HG02973 (cell line): Measurements from ENCODE around the gene PTOV1.

ENCODE experiments used
- ATAC-seq: cut with Tn5 transposase; IDR thresholded peaks from one replicate; pipeline ENCODE4 v1.9.1; 2021; ENCODE audit warnings: moderate library complexity; ENCODE audit not compliant: unreplicated experiment

Gene PTOV1

DNA sequence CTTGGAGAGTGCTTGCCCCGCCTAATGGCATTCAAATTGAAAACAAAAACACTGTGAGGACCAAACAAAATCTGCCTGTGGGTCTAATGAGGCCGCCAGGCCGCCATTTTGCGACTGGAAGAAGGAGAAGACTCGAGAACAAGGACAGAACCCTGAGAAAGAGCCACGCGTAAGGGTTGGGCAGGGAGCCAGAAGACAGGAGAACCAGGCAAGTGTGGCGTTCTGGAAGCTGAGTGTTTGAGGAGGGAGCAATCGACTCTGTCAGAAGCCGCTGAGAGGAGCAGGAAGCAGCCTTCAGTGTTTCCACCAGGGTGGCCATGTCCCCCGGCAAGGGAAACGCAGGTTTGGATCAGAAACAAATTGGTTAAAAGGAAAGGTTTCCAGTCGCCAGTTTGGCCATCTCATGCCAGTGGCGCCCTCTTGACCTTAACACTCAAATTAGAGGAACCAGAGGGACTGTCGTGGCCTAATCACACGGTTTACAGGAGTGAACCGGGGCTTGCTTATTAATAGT lies 10.2 kb upstream of the PTOV1 start:
- no peak for ATAC-seq

DNA sequence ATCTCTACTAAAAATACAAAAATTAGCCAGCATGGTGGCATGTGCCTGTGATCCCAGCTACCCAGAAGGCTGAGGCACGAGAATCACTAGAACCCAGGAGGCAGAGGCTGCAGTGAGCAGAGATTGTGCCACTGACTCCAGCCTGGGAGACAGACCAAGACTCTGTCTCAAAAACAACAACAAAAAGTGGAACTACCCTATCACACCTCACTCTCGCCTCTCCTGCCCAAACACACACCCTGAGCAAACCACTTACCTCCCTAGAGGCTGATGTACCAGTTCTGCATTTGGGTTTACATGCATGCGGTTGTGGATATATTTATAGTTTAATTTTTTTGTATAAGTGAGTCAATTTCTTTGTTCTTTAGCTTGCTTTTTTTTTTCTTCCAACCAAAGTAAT lies 7.7 kb upstream of the PTOV1 start:
- ATAC-seq, result no peak

DNA sequence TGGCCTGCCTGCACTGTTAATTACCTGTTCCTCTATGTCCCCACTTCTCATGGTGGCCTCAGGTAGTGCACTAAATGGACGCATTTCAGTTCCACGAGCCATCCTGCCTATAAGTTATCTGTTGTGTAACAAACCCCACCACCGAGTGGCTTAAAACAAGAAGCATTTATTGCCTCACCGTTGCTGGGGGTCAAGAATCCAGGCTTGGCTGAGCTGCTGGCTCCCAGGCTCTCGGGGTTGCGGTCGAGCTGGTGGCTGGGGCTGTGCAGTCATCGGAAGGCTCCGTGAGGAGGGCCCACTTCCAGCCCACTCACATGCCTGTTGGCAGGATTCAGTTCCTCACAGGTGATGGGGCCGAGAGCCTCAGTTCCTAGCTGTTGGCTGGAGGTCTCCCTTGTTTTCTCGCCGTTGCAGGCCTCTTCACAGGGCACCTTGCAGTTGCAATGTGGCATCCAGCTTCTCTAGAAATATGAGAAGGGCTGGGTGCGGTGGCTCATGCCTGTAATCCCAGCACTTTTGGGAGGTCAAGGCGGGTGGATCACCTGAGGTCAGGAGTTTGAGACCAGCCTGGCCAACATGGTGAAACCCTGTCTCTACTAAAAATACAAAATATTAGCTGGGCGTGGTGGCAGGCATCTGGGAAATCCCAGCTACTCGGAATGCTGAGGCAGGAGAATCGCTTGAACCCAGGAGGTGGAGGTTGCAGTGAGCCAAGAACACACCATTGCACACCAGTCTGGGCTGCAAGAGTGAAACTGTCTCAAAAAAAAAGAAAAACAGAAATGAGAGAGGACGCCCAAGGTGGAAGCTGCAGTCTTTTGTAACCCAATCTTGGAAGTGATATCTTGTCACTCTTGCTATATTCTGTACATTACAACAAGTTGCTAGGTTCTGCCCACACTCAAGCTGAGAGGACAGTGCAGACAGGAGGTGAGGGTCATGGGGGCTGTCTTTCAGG lies 6.5 kb upstream of the PTOV1 start:
- no peak for ATAC-seq

DNA sequence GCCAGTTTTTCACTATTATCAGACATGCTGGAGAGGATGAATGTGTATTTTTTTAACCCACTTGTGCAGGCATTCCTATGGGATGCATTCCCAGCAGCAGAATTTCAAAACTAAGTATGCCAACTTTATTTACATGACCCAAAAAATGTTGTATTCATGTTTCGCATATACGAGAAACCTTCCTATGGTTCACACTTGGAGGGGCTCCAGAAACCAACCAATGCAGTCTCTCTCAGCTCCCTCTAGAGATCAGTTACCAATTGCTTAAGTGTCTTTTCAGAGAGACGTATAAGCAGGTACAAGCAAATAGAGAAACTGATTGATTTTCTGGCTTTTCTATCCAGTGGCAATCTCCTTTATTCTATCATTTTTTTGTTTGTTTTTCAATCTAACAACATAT lies 5.5 kb upstream of the PTOV1 start:
- no peak for ATAC-seq

DNA sequence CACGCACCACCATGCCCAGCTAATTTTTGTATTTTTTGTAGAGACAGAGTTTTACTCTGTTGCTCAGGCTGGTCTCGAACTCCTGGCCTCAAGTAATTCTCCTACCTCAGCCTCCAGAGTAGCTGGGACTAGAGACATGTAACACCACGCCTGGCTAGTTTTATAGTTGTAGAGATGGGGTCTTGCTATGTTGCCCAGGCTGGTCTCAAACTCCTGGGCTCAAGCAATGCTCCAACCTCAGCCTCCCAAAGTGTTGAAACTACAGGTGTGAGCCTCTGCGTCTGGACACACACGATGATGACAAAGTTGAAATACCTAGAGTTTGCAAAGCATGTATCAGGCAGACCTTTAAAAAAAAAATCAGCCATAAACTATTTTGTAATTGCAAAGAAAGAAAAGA lies 4.6 kb upstream of the PTOV1 start:
- no peak for ATAC-seq

DNA sequence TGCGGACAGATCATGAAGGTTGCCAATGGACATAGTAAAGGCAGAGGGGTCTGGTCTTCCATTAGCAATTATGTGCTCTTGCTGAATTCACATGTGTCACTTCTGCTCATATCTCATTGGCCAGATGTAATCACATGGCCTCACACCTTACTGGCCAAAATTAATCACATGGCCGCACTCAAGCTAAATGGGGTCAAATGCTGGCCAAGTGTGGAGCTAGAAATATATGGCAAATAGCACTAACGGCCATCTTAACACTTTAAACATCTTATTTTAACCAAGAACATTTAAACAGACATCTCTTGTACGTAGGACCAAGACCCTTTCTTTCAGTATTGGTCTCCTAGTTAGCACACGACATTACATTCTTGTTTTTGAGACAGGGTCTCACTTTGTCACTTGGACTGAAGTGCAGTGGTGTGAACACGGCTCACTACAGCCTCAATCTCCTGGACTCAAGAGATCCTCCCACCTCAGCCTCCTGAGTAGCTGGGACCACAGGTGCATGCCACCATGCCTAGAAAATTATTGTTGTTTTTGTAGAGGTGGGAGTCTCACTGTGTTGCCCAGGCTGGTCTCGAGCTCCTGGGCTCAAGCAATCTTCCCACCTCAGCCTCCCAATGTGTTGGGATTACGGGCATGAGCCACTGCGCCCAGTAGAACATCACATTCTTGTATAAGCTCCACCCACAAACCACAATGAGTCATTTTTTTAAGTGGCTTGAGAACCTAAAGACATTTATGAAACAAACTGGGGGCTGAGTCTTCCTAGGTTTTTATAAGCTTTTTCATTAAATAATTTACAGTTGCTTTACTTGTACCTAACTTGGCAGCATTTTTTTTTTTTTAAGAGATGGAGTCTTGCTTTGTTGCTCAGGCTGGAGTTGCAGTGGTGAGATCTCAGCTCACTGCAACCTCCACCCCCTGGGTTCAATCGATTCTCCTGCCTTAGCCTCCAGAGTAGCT lies 2.9 kb upstream of the PTOV1 start:
- ATAC-seq, result no peak

DNA sequence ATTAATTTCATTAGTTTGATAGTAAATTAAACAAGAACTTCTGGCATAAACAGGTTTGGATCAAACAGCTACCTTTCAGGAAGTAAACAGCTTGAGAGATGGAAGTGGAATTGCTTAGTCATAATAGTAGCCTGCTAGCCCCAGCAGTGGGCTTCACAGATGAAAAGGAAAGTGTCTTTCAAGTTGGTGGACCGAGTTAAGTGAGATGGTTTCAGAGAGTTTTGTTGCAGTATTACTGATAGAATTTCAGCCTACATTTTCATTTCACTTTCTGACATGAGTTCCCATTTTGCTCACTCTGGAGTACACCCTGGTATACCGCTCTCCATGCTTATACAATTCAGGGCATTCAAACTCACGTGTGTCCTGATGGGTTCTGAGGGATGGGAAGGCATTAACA lies 2.0 kb upstream of the PTOV1 start:
- no peak for ATAC-seq

DNA sequence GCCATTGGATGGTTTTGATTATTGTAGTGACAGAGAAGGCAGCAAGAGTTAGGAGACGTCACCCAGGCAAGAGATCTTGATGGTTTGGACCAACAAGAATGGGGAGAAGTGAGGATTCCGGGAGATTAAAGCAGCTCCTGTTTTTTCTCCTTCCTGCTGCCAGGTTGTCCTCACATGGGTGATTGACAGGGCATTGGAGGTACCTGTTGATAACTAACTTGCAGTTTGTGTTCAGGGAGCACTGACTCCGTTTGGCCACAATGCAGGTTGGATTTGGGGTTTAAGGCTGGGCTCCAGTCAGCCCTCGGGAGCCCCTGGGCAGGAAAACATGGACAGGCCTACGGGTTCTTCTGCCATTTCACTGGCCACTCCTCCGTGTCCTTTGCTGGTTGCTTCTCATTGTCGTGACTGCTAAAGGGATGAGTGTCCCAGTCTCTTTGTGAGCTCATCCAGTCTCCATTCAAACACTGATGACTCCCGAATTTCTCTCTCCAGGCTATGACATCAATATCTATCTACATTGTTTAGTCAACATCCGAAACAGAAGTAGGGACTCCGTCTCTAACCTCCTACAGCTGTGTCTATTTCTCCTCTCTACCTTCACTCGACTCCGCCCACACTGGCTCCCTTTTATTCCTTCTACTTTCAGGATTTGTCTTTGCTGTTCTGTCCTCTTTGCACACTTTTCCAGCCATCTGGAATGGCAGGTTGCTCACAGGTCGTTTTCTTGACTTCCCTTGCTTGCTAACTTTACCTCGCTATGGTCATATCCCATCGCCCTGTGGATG lies 1.3 kb upstream of the PTOV1 start:
- no peak for ATAC-seq

DNA sequence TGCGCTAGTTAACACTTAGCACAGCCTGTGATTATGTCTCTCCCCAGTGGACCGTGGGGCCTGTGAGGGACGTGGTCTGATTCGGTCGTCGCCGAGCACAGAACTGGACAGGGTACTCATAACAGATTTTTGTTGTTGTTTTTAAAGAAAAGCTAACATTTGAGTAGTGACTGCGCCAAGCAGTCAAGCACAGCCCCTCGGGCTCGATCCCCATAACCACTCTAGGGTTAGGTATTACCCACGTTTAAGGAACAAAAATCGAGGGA lies 805 bp upstream of the PTOV1 start:
- ATAC-seq, result no peak

DNA sequence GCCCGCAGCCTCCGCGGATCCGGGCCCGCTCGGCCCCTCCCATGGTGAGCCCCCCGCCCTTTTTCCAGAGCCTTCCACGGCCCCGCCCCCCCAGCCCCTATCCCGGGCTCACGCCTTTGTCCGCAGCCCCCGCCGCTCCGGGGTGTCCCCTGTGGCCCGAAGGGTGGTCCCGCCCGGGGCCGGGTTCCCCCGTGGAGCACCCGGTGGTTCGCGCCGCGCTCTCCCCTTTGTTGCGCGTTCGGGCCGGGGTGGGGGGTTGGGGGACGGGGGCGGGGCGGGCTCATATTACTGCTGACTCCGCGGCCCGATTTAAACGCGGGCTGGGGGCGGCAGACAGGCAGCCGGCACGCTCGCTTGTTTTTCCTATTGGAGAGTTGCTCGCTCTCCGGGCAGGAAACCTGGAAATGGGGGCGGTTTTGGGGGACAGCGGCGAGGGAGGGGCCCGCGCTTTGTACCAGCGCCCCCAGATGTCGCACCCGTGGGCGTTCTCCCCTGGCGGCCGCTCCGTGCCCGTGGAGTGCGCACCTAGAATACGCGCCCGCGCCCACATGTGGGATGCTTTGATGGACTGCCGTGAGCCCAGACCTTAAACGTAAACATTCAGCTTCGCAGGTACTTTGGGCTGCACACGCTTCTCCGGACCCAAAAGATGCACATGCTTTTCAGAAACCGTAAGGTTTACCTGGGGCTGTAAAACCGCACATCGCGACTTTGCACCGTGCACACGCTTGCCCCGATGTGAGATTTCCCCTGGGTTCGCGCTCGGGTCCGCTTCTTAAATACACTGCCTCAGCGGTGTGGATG lies 699 bp downstream of the PTOV1 start:
- peak; percentile 13 for ATAC-seq

DNA sequence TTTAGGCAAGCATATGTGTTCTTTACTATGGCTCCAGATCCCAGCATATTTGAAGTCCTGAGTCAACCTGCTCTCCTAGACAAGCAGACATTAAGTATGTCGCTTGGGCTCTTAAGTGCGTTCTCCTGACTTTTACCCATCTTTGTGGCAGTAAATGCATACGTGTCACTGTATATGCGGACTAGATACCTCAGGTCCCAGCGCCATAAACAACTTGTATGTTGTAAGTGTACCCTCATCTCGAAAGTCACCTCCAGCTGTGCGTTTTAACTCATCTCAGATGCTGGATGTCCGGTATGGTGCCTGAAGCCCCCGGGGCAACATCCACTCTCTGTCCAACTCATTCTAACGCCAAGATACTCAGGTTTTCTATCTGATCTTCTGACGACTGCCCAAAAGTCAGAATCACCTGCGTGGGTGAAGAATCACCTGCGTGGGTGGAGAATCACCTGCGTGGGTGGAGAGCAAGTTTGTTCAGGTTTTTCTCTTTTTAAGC lies 1.7 kb downstream of the PTOV1 start:
- ATAC-seq, result no peak

DNA sequence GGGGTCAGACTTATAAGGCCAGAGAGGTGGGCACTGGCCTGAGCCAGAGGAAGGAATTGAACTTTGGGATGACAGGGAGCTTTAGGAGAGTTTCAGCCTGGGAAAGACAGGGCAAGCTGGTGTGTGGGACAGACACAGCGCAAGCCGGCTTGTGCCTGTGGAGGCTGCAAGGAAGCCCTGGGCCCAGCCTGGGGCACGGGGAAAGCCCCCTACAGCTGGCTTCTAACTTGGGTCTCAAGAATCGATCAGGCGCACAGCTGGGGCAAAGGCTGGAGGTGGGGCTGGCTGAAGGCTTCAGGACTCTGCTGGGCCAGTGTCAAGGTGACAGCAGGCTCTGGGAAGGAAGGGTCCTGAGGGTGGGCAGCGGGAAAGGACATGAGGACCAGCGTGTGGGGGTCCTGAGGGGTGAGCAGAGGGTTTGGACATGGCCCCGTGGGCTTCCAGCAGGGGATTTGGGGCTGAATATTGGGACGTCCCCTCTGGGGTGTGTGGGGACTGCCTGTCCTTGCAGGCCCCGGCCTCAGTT lies 3.0 kb downstream of the PTOV1 start:
- no peak for ATAC-seq

DNA sequence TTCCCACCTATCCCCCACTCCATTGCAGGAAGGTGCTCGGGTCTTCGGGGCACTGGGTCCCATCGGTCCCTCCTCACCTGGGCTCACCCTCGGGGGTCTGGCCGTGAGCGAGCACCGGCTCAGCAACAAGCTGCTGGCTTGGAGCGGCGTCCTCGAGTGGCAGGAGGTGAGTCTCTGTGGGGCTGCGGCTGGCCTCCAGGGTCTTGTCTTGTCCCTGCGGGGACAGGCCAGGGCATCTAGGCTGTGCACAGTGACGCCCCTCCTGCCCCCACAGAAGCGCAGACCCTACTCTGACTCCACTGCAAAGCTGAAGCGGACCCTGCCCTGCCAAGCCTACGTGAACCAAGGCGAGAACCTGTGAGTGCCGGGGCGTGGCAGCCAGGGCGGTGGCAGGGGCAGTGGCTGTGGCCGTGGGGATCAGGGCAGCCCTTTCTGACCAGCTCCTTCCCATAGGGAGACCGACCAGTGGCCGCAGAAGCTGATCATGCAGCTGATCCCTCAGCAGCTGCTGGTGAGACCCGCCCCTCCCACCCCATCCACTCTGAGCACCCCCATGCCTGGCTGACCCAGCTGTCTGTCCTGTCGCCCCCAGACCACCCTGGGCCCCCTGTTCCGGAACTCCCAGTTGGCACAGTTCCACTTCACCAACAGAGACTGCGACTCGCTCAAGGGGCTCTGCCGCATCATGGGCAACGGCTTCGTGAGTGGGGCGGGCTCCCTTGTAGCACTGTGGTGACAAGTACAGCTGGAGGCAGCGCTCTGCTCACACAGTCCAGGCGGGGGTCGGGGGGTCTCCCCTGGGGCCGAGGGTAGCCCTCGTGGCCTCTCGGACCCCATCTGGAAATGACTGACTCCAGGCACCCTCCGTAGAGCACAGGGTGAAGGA lies 3.7 kb downstream of the PTOV1 start:
- ATAC-seq, result no peak

DNA sequence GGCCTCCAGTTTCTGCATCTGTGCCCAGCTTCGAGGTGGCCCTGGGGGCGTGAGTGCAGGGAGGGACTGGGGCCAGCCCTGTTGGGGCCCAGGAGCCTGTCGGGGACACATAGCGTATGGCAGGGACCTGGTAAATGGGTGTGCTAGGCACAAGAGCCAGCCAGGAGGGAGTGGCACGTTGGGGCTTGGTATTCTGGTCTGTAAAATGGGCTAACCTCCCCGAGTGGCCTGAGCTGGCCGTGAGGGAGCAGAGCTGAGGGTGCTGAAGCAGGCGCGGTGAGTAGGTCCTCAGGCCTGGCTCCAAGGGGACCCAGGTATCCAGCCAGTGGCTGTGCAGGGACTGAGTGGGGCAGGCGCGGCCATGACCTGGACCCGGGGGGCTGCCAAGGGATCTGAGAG lies 4.3 kb downstream of the PTOV1 start:
- ATAC-seq, result no peak

DNA sequence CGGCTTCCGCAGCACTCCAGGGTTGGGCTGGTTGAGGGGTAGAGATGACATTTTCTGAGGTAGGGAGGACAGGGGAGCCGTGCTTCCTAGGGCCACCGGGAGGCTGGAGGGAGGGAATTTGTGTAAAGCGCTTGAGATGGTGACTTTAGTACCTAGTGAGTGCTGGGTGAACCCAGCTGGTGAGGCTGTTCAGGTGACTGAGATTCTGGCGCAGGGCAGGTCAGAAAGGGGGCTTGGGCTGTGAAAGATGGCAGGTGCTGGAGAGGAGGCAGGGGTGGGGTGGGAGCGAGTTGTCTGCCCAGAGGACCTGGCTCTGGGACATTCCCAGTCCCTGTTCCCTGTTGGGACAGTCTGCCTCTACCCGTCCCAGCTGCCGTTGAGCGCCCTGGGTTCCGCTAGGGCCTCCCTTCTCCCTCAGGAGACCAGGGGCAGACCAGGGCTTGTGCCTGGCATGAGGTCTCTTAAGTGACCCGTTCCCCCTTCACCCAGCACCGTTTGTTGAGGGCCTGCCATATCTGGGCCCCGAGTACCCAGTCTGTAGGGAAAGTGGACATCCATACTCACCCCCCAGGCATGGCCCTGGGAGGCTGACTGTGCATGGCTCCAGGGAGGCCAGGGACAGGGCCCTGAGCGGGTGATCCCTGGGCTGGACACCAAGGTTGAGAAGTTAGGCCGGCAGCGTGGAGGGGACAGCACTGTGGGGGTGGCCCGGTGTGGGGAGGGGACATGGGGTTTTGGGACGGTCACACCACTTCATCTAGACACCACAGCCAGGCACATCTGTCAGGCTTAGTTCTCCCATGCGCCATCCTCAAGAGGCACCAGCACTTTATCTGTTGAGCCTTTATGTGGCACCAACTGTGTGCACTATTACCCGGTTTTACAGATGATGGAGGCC lies 5.0 kb downstream of the PTOV1 start:
- no peak for ATAC-seq

DNA sequence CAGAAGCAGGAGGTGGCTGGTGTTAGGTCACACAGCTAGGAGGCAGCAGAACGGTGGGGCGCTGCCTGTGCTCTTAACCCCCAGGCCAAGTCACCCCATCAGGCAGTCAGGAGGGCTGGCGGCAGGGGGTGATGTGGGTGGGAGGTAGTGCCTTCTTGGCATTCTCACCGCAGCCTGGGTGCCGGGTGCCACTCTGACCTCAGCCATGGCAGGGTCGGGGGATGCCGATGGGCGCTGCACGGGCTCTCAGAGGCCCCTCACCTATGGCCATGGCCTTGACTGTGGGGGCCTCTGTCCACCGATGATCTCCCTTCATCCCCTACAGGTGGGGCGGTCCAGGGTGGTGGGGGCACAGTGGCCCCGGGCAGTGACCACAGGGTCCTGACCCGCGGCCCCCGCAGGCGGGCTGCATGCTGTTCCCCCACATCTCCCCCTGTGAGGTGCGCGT lies 5.6 kb downstream of the PTOV1 start:
- no peak for ATAC-seq

DNA sequence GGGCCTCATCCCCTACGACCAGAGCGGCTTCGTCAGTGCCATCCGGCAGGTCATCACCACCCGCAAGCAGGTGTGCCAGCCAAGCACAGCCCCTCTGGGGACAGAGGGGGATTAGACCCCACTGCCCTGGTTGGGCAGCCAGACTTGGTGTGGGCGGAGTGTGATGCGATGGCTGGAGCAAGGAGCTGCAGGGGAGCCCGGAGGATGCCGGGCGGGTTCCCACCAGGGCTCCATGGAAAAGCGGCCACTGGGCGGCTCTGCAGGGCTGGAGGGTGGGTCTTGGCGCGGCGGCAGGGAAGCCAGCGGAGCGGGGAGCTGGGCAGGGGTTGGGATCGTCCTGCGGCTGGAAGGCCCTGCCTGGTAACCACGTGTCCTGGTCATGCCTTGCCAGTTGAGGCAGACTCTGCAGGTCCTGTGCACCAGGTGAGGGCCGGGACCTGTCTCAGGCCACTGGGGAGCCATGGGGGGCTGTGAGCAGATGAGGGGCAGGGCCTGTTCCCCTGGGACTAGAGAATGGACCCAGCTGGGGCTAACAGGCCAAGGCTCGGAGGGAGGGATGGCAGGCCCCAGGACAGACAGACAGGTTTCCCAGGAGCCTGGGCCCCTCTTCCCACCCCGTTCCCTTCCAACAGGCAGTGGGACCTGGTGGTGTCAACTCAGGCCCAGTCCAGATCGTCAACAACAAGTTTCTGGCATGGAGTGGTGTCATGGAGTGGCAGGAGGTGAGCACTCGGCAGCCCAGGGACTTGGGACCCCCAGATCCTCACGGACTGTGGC lies 6.3 kb downstream of the PTOV1 start:
- no peak for ATAC-seq
